ENCODE measurements around the gene PHACTR1.

PHACTR1 gene

GRCh38 chr6:12851123-12851695, 134.6 kb downstream of the PHACTR1 start:
- DNase-seq: no peak

GRCh38 chr6:12861603-12862002, 145.0 kb downstream of the PHACTR1 start:
- no peak for DNase-seq

- DNase-seq: no peak
Observed at GRCh38 chr6:12865117-12865516, 148.6 kb downstream of the PHACTR1 start.

GRCh38 chr6:12865671-12866181, 149.2 kb downstream of the PHACTR1 start:
- no peak for DNase-seq

- DNase-seq: no peak
Observed at GRCh38 chr6:12866422-12867029, 150.0 kb downstream of the PHACTR1 start.

- no peak for DNase-seq
Observed at GRCh38 chr6:12869816-12870432, 153.4 kb downstream of the PHACTR1 start.

GRCh38 chr6:12873691-12874090, 157.1 kb downstream of the PHACTR1 start:
- DNase-seq: no peak

GRCh38 chr6:12875051-12875450, 158.5 kb downstream of the PHACTR1 start:
- no peak for DNase-seq

- DNase-seq: no peak
Observed at GRCh38 chr6:12878741-12879140, 162.2 kb downstream of the PHACTR1 start.

GRCh38 chr6:12882761-12883290, 166.3 kb downstream of the PHACTR1 start:
- no peak for DNase-seq

- no peak for DNase-seq
Observed at GRCh38 chr6:12884983-12885382, 168.4 kb downstream of the PHACTR1 start.

- DNase-seq: peak; percentile 57
Observed at GRCh38 chr6:12886961-12887775, 170.6 kb downstream of the PHACTR1 start.

GRCh38 chr6:12890171-12890790, 173.7 kb downstream of the PHACTR1 start:
- no peak for DNase-seq

GRCh38 chr6:12891595-12891994, 175.0 kb downstream of the PHACTR1 start:
- DNase-seq: no peak

GRCh38 chr6:12892151-12892550, 175.6 kb downstream of the PHACTR1 start:
- no peak for DNase-seq

GRCh38 chr6:12893036-12893435, 176.5 kb downstream of the PHACTR1 start:
- no peak for DNase-seq

GRCh38 chr6:12895721-12896120, 179.2 kb downstream of the PHACTR1 start:
- DNase-seq: no peak

- no peak for DNase-seq
Observed at GRCh38 chr6:12896208-12896733, 179.7 kb downstream of the PHACTR1 start.

GRCh38 chr6:12898603-12899002, 182.0 kb downstream of the PHACTR1 start:
- DNase-seq: no peak

GRCh38 chr6:12899046-12899833, 182.7 kb downstream of the PHACTR1 start:
- no peak for DNase-seq

GRCh38 chr6:12903246-12903645, 186.7 kb downstream of the PHACTR1 start:
- no peak for DNase-seq

GRCh38 chr6:12909833-12910232, 193.3 kb downstream of the PHACTR1 start:
- no peak for DNase-seq

Measured in femur (tissue), 1 donor.